HG02642 (cell line): ENCODE results near the gene KAZALD1.
"Not testable (repeated sequence)": the region's sequence is repeated elsewhere in the genome, so short reads cannot be mapped to it uniquely, and the experiment has no call there.

Experiments used
- ATAC-seq: cut with Tn5 transposase; IDR thresholded peaks from one replicate; pipeline ENCODE4 v1.9.1; 2021; ENCODE audit warnings: mild to moderate bottlenecking; ENCODE audit not compliant: unreplicated experiment, poor library complexity

The KAZALD1 gene

GRCh38 chr10:101029520-101030295, 32.1 kb upstream of the KAZALD1 start:
- ATAC-seq: no peak

GRCh38 chr10:101030496-101031127, 31.2 kb upstream of the KAZALD1 start:
- no peak for ATAC-seq

- ATAC-seq: peak; percentile 95
Observed at GRCh38 chr10:101031128-101031795, 30.5 kb upstream of the KAZALD1 start, which contains the start of the genes PDZD7 and SFXN3. Gene PDZD7 (minus strand): TSS chr10:101031129. CDS start chr10:101030219, 910 bp downstream. Gene SFXN3 (plus strand): TSS chr10:101031234. CDS start chr10:101034695, 3,461 bp downstream.

- peak; percentile 40 for ATAC-seq
Observed at GRCh38 chr10:101031796-101032636, 29.8 kb upstream of the KAZALD1 start.

GRCh38 chr10:101032637-101033224, 29.1 kb upstream of the KAZALD1 start:
- peak; percentile 2 for ATAC-seq

GRCh38 chr10:101033276-101033675, 28.5 kb upstream of the KAZALD1 start:
- no peak for ATAC-seq

- not testable (repeated sequence) for ATAC-seq
Observed at GRCh38 chr10:101034404-101034803, 27.4 kb upstream of the KAZALD1 start.

GRCh38 chr10:101035314-101035713, 26.5 kb upstream of the KAZALD1 start:
- ATAC-seq: no peak

GRCh38 chr10:101035916-101036702, 25.7 kb upstream of the KAZALD1 start:
- no peak for ATAC-seq

- no peak for ATAC-seq
Observed at GRCh38 chr10:101036726-101037125, 25.1 kb upstream of the KAZALD1 start.

GRCh38 chr10:101038484-101038883, 23.3 kb upstream of the KAZALD1 start:
- no peak for ATAC-seq

GRCh38 chr10:101040061-101040460, 21.7 kb upstream of the KAZALD1 start:
- ATAC-seq: no peak

- ATAC-seq: no peak
Observed at GRCh38 chr10:101040851-101041250, 20.9 kb upstream of the KAZALD1 start.

- peak; percentile 53 for ATAC-seq
Observed at GRCh38 chr10:101041252-101041761, 20.5 kb upstream of the KAZALD1 start.

GRCh38 chr10:101042118-101042517, 19.7 kb upstream of the KAZALD1 start:
- ATAC-seq: no peak

- peak; percentile 95 for ATAC-seq
Observed at GRCh38 chr10:101042667-101043362, 19.0 kb upstream of the KAZALD1 start.

GRCh38 chr10:101043363-101043707, 18.5 kb upstream of the KAZALD1 start:
- ATAC-seq: no peak

- no peak for ATAC-seq
Observed at GRCh38 chr10:101044117-101044516, 17.7 kb upstream of the KAZALD1 start.
